DOHH2 (cell line): ENCODE measurements around the gene OR52K1.

Experiments used
- H3F3A ChIP-seq: fragments of 200-600 bp; sonication (generic), shearing (Covaris generic); 2 replicates; pipeline ENCODE4 v1.6.0; 2016; ENCODE audit warnings: antibody characterized with exemption, mild to moderate bottlenecking; ENCODE audit not compliant: control insufficient read depth, insufficient read depth
- H3K27ac ChIP-seq: fragments of 200-600 bp; sonication (generic); 2 replicates; pipeline ENCODE4 v1.5.1; 2014; ENCODE audit warnings: low read depth, mild to moderate bottlenecking, low read length, moderate library complexity
- H3K27me3 ChIP-seq: fragments of 200-600 bp; sonication (generic); 2 replicates; pipeline ENCODE4 v1.6.1; 2014; ENCODE audit warnings: mild to moderate bottlenecking, low read length, mixed read lengths; ENCODE audit not compliant: control insufficient read depth
- H3K36me3 ChIP-seq: fragments of 200-600 bp; sonication (generic); 2 replicates; pipeline ENCODE4 v1.6.1; 2014; ENCODE audit warnings: mild to moderate bottlenecking, low read length, moderate library complexity, mixed read lengths; ENCODE audit not compliant: control insufficient read depth
- H3K4me1 ChIP-seq: fragments of 200-600 bp; sonication (generic); 2 replicates; pipeline ENCODE4 v1.6.1; 2014; ENCODE audit warnings: mild to moderate bottlenecking, low read length, mixed read lengths; ENCODE audit not compliant: control insufficient read depth
- H3K4me2 ChIP-seq: fragments of 200-600 bp; sonication (generic); 2 replicates; pipeline ENCODE4 v1.6.0; 2014; ENCODE audit warnings: mild to moderate bottlenecking, low read length, moderate library complexity
- H3K4me3 ChIP-seq: fragments of 200-600 bp; sonication (generic); 2 replicates; pipeline ENCODE4 v1.5.1; 2014; ENCODE audit warnings: mild to moderate bottlenecking, low read length, mixed read lengths
- H3K79me2 ChIP-seq: fragments of 200-600 bp; sonication (generic); 2 replicates; pipeline ENCODE4 v1.6.1; 2014; ENCODE audit warnings: mild to moderate bottlenecking, low read length, mixed read lengths; ENCODE audit not compliant: control insufficient read depth
- H3K9me2 ChIP-seq: fragments of 200-600 bp; sonication (generic); replicated peaks from 2 replicates; pipeline ENCODE4 v1.6.1; 2014; ENCODE audit warnings: mild to moderate bottlenecking, low read length, mixed read lengths; ENCODE audit not compliant: control insufficient read depth
- H3K9me3 ChIP-seq: fragments of 200-600 bp; sonication (generic); 2 replicates; pipeline ENCODE4 v1.6.1; 2014; ENCODE audit warnings: antibody characterized with exemption, low read length, mixed read lengths; ENCODE audit not compliant: control insufficient read depth, insufficient read depth
- H4K20me1 ChIP-seq: fragments of 200-600 bp; sonication (generic); 2 replicates; pipeline ENCODE4 v1.6.0; 2014; ENCODE audit warnings: low read depth, mild to moderate bottlenecking, antibody characterized with exemption, low read length, moderate library complexity; ENCODE audit not compliant: control insufficient read depth, insufficient read depth
- EZH2phosphoT487 ChIP-seq: fragments of 200-600 bp; sonication (generic); IDR thresholded peaks from 2 replicates; pipeline ENCODE4 v1.6.1; 2017; ENCODE audit warnings: borderline replicate concordance, mild to moderate bottlenecking, antibody characterized with exemption, low read length, moderate library complexity, mixed read lengths
- TF ChIP-seq, protein P1 (sequence below): fragments of 200-600 bp; sonication (generic); IDR thresholded peaks from one replicate; pipeline ENCODE4 v1.5.1; 2014; ENCODE audit warnings: antibody characterized with exemption, mild to moderate bottlenecking, low read depth, low read length; ENCODE audit not compliant: poor library complexity, severe bottlenecking

The OR52K1 gene

DNA sequence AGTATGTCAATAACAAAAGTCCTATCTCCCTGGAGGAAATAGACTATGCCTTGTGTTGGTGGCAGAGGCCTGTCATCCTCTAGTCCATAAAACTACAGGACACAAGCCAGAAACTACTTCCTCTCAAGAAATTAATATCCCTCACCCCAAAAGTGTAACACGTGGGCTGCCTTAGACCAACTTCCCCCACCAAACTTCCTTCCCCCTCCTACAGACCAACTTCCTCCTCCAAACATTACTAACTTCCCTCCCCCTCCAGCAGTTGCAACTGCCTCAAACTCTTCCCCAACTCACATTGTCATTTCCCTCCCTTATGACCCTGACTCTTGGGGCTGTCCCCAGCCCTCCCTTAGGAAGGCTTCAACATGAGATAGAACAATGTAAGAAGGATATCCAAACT, 27.0 kb upstream of the OR52K1 start:
- H3K4me2 ChIP-seq = no peak overlapping the region
- H3K9me2 ChIP-seq = no peaks in the 10 kb centered on the region
- no peaks in the 10 kb centered on the region for H3K27me3 ChIP-seq
- no peaks in the 10 kb centered on the region for H3K79me2 ChIP-seq
- no peaks in the 10 kb centered on the region for H3K9me3 ChIP-seq
- H3K36me3 ChIP-seq = no peaks in the 10 kb centered on the region
- TF ChIP-seq EZH2phosphoT487 = no peak
- TF ChIP-seq, protein P1, sequence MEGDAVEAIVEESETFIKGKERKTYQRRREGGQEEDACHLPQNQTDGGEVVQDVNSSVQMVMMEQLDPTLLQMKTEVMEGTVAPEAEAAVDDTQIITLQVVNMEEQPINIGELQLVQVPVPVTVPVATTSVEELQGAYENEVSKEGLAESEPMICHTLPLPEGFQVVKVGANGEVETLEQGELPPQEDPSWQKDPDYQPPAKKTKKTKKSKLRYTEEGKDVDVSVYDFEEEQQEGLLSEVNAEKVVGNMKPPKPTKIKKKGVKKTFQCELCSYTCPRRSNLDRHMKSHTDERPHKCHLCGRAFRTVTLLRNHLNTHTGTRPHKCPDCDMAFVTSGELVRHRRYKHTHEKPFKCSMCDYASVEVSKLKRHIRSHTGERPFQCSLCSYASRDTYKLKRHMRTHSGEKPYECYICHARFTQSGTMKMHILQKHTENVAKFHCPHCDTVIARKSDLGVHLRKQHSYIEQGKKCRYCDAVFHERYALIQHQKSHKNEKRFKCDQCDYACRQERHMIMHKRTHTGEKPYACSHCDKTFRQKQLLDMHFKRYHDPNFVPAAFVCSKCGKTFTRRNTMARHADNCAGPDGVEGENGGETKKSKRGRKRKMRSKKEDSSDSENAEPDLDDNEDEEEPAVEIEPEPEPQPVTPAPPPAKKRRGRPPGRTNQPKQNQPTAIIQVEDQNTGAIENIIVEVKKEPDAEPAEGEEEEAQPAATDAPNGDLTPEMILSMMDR = no peak
- H4K20me1 ChIP-seq = no peaks in the 10 kb centered on the region
- H3K4me3 ChIP-seq = no peak overlapping the region
- no peaks in the 10 kb centered on the region for H3K4me1 ChIP-seq
- no peaks in the 10 kb centered on the region for H3F3A ChIP-seq
- H3K27ac ChIP-seq = no peak overlapping the region

DNA sequence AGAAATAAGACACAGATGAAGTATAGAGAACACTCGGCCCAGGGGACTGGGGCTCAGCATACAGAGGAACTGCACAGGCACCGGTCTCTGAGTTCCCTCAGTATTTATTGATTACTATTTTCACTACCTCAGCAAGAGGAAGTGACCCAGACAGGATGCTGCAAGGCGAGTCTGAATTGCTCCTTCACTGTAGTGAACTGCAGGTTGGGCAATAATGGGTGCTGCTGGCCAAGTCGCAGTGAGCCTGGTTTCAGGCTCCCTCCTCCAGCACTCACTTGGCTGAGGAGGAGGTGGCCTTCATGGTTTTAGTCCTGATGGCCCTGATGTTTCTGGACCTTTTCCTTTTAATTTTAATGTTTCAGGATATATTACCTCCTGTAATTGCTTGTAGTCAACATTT, 22.9 kb upstream of the OR52K1 start:
- H4K20me1 ChIP-seq = no peaks in the 10 kb centered on the region
- no peak for TF ChIP-seq EZH2phosphoT487
- TF ChIP-seq, protein P1 = no peak
- H3F3A ChIP-seq = no peaks in the 10 kb centered on the region
- no peak overlapping the region for H3K27ac ChIP-seq
- H3K79me2 ChIP-seq = no peaks in the 10 kb centered on the region
- H3K27me3 ChIP-seq = no peaks in the 10 kb centered on the region
- H3K9me3 ChIP-seq = no peaks in the 10 kb centered on the region; the same call in 1 of the 2 replicates
- no peaks in the 10 kb centered on the region for H3K36me3 ChIP-seq
- H3K9me2 ChIP-seq = no peaks in the 10 kb centered on the region
- H3K4me2 ChIP-seq = no peak overlapping the region
- H3K4me1 ChIP-seq = no peaks in the 10 kb centered on the region
- no peak overlapping the region for H3K4me3 ChIP-seq

DNA sequence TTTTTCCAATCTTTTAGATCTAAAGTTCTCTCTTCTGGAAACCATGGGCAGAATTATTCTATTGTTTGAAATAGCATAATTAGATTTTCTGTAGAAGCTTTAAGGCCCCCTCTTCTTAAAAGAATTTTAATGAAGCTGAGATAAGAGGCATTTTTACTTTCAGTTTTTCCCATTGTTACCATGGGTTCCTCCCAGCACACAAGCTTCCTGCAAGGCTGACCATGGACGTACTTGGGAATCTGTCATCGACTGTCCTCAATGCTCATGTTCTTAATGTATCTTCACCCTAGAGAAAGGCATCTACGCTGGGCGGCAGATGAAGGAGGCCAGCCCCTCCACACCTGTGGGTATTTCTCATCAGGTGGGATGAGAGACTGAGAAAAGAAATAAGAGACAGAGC, 22.3 kb upstream of the OR52K1 start:
- Histone ChIP-seq H3K9me2 (no peaks in the 10 kb centered on the region), H3K27me3 (no peaks in the 10 kb centered on the region), H4K20me1 (no peaks in the 10 kb centered on the region), H3K79me2 (no peaks in the 10 kb centered on the region), H3K27ac (no peak overlapping the region), H3K36me3 (no peaks in the 10 kb centered on the region), H3F3A (no peaks in the 10 kb centered on the region), H3K4me3 (no peak overlapping the region), H3K4me2 (no peak overlapping the region), H3K4me1 (no peaks in the 10 kb centered on the region), H3K9me3 (no peaks in the 10 kb centered on the region; the same call in 1 of the 2 replicates)
- TF ChIP-seq, protein P1 = no peak
- TF ChIP-seq EZH2phosphoT487 = no peak
